ENCODE data around the gene ACVR1C. TPM values are rescaled to one million over a fixed set of nuclear protein-coding genes. Genes with fewer than 3 reads are reported as not detected.

ACVR1C gene
- not detected in 2 replicates for total RNA-seq

GRCh38 chr2:157628477-157629415, at the start of gene ACVR1C:
TSS of gene ACVR1C (minus strand) at chr2:157628864. CDS start at chr2:157628644, 220 bp downstream.

Other genes starting within 250 kb of the ACVR1C start
- gene CYTIP, start 184.8 kb downstream of the ACVR1C start, total RNA-seq, result not detected in 2 replicates
- gene ACVR1, start 247.5 kb upstream of the ACVR1C start, total RNA-seq, result 9.3 and 9.4 TPM in 2 replicates

All from placental epithelial cell (primary cell).